HG02884 (cell line): ENCODE data around the gene CCDC60.

Experiments
- ATAC-seq: cut with Tn5 transposase; IDR thresholded peaks from one replicate; pipeline ENCODE4 v1.9.1; 2021; ENCODE audit warnings: mild to moderate bottlenecking, moderate library complexity; ENCODE audit not compliant: unreplicated experiment

The CCDC60 gene

DNA sequence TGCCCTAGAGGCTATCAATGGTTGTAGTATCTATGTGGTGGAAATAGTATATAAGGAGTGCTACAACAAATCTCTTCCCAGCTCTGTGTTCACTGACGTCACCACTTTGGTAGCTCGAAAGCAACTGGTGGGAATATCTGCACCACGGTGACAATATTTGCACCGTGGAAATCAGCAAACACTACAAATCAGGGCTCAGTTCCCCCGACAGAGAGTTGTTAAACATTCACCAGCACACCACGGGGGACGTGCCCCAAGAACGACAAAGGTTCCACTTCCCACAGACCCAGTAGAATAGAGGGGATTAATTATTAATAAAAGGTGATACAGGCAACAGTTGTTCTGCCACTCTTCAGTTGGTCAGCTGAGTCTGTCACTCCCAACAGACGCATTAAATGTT lies 98.4 kb downstream of the CCDC60 start:
- no peak for ATAC-seq

DNA sequence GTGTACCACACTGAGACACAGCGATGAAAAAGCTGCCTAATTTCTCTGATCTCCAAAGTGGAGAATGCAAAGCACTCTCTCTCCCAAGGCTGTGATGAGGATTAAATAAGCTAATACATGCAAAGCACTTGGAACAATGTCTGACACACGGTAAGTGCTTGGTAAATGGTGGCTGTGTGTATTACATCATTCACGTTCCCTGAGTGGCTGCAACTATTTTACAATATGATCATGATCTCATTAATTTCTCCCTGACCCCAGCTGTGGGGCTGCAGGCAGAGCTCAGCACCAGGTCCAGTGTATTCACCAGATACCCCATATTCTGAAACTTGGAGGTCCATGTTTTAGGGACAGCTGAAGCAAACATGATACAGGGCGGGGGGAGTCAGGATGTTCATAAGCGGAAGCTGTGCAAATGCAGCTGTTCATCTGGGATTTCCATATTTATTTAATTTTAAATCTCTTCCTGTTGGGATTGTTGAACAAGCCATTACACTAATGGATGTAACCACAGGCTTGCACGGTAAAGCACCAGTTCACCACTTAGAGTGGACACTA lies 106.4 kb downstream of the CCDC60 start:
- ATAC-seq, result no peak

DNA sequence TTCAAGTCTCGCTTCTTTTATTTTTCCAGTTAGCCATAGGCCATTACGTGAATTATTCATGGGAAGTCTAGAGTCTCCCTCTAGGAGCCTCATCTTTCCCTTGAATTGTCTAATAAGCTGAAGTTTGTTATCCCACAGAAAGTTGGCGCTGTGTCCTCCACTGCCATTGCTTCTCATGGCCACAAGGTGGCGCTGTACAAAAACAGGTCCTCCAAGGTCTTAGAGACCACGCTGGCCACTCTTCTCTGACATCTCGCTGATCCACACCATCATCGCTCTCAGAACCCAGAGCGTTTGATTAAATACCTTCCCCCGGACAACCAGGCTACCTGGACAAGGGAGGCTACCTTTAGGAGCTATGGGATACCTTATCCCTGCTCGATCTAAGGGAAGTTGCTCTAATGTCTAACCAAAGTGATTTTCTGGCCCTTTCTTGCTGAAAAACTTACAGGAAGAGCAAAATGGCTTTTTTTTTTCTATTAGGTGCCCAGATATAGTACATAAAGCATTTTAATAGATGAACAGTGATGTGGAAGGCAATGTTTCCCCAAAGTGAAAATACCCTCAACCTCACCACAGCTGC lies 110.0 kb downstream of the CCDC60 start:
- ATAC-seq, result no peak

DNA sequence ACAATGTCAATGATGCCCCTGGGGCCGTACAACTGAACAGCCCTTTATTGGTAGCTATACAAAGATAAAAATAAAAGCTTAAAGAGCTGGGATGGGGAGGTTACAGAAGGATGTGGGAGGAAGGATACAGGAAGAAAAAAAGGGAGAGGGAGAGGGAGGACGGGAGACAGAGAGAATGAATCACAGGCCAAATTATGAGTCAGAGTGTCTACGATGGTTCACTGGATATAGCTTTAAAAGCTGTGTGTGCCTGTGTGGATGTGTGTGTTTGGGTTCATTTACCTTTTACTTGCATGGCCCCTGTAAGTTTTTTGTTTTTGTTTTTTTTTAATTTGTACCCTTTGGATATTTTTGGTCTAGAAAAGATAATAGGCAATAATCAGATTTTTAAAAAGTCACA lies 111.9 kb downstream of the CCDC60 start:
- ATAC-seq, result no peak

DNA sequence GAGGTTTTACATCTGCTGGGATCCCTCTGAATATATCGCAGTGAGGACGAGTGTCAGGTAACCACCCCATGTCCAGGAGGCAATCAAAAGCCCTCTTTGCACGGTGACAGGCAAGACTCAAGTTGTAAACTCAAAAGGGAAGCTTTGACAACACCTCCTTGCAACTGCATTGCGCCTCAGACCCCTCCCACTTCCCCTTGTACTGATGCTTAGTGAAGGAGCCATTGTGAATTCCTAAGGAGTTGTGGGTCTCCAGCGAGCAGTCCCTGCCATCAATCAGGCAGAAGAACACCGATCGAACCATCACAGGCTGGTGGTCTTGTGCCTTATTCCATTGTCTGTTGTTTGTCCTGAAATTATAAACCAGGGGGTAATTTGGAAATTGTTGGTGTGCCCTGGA lies 112.6 kb downstream of the CCDC60 start:
- no peak for ATAC-seq

DNA sequence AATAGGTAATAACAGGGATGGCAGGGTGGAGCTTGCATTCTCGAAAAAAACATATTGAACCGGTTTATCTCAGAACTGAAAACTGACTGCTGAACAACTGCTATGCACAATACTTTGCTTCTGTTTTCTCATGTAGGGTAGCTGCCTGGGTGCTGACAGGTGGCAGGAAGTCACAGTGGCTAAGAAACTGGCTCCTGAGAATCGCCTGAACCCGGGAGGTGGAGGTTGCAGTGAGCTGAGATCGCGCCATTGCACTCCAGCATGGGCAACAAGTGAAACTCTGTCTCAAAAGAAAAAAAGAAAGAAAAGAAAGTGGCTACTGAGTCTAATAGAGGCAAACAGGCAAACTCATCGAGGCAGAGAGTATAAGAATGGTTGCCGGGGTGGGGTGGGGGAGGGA lies 113.1 kb downstream of the CCDC60 start:
- ATAC-seq, result no peak

DNA sequence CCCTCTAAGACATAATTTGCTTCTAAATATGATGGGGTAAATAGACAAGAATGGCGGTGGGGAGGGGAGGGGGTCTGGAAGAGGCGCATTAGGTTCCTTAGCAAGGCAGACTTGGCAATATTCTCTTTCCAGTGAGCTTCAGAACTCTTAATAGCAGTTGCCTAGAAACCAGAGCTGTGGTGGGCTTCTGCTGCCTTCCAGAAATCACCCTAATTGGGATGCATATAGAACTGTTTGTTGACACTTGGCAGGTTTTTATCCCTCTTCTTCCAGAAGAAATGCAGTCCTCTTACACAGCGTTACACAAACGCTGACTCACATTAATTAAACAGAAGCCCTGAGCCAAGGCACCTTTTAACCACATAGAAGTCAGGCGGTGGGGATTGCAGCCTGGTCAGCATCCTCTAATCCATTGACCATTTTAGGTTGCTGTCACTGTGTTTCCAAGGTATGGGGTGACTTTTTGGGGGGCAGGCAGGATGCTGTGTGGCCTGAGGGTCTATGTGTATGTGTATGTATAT lies 114.1 kb downstream of the CCDC60 start:
- ATAC-seq, result no peak

DNA sequence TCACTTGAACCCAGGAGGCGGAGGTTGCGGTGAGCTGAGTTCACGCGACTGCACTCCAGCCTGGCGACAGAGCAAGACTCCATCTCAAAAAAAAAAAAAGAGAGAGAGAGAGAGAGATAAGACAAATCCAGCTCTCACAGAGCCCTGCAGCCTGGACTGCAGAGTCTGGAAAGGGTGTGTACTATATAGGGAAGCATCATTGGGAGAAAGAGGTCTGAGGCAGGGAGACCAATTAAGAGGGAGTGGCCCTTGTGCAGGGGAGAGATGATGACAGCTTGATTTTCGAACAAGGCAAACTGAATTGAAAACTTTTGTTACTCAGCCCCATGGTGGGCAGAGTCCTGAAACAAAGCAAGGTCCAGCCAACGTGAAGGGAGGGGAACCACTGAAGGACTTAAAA lies 116.2 kb downstream of the CCDC60 start:
- ATAC-seq, result no peak

DNA sequence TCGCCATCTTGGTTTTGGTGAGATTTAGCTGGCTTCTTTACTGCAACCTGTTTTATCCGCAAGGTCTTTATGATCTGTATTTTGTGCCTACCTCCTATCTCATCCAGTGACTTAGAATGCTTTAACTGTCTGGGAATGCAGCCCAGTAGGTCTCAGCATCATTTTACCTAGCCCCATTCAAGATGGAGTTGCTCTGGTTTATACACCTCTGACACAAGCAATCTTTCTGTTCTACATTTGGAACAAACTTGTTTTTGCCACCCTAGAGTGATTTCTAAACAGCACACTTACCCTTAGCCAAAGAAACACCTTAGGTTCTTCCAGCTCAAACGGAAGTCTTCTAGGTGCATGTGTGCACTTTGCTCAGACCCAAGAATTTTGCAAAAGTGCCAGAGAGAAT lies 122.3 kb downstream of the CCDC60 start:
- ATAC-seq, result no peak

DNA sequence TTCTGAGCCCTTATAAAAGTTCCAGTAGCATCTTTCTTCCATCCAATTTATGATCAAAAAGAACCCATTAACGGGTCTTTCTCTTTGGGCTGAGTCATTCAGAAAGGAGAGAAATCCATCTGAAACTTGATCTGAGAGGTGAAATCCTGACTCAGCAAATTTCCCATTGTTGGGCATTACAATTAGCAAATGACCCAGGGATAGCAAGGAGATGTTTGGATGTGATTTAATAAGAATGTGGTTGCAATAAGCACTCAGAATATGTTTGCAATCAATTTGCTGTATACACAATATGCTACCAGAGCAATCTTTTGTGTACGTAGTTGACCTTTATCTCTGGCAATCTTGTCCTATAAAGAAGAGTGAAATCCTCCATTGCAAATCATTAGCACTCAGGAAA lies 122.7 kb downstream of the CCDC60 start:
- no peak for ATAC-seq

DNA sequence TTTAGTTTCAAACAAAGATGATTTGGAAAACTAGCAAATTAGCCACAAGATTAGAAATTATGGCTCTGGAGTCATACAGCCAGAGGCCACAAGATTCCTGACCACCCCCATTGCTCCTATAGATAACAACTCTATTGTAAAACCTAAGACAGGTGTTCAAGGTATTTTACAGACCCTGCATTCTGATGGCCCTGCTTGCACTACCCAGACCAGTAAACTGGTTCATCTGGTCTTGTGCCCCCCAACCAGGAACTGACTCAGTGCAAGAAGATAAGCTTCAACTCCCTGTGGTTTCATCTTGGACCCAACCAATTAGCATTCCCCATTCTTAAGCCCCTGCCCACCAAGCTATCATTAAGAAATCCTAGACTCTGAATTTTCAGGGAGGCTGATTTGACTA lies 125.0 kb downstream of the CCDC60 start:
- no peak for ATAC-seq

DNA sequence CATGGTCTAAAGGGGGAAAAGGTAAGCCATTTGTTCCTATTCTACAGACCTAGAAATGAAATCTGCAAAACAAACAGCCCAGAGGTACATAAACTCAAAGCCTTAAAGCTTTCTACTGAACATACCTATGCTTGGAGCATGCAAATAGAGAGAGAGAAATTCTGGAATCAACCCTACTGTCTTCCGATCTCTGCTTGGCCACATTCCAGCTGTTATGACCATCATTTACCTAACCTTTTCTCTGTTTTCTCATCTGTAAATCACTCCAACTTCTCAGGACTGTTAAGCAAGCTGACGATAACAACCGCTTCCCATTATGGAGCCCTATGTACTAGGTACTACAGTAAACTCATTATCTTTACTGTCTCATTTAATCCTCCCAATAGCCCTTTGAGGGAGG lies 126.3 kb downstream of the CCDC60 start:
- ATAC-seq, result no peak

DNA sequence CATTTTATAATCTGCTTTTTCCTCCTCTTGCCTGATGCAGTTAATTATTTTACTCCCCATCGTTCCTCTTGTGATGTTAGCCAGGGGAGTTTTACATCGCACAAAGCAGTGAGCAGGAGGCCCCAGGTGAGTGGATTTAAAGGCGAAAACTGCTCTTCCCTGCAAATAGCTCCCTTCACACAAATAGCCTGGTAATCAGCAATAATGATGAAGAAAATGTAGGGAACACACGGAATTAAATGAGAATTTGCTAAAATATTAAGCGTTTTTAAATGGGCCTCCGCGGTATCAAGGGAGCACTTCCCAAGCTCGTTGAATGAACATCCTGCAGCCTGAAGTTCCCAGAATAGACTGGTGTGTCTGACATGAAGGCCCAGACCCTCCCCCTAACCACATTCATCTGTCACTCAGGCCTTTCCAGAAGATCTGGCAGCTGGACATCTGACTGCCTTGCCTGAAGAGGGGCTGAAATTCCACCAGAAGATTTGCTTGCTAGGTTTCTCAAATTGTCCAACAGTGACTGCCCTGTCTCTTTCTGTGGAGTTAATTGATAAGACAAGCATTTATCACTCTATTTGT lies 127.2 kb downstream of the CCDC60 start:
- ATAC-seq, result no peak

DNA sequence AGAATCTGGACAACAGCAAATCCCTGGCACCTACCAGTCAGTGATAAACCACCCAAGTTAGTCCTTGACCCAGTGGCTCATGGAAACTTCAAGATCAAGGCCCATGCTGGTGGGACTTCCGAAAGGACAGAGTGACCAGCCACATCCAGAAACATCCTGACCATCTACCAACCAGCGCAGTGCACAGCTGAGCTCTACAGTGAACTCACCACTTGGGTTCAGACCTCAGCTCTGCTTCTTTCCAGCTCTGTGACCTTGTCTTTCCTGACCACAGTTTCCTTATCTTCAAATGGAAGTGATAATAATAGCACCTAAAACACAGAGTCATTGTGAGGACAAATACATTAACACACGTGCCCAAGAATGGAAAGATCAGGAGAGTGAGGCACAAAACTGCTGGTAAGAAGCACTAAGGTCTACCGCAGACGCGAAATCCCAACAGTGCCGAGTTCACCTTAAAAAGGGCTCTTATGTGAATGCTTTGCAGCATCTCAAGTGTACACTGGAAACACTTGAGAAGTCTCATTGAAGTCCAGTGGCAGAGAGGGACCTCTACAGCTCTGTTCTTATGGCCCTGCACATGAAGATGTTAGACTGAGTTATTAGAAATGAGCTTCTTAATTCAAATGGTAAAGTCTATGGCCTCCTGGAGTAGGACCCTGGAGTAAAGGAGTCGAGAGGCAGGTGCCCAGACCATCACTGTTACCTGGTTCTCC lies 128.8 kb downstream of the CCDC60 start:
- ATAC-seq, result no peak

DNA sequence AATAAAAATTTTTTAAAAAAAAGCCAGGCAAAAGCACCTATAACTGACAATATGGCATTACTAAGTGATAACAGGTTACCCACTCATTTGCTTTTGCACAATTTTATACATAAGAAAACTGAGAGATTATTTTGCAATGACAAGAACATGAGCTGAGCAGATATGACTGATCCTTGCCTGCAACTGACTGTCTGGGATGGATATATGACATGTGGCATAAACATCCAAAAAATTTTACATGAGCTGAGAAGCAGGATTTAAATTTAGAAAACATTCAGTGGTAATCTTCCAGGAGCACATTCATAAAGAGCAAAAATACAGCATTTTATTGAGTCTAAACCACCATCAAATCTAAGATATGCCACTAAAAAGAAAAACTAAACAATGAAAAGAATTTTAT lies 133.8 kb downstream of the CCDC60 start:
- ATAC-seq, result no peak

DNA sequence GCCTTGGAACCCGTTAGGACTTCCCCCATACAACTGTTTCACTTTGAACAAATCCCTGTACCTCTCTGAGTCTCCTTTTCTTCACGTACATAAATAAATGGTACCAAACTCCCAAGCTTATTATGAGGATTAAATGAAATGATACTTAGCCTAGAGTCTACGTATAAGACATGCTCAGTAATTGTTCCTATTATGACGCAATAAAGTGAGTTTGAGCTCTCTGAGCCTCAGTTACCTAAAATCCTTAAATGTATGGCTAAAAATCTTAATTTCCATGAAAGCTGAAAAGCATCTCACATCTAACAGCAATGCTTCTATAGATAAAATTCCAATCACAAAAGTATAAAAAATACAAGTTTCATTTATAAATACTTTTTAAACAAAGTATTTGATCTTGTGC lies 141.1 kb downstream of the CCDC60 start:
- no peak for ATAC-seq

DNA sequence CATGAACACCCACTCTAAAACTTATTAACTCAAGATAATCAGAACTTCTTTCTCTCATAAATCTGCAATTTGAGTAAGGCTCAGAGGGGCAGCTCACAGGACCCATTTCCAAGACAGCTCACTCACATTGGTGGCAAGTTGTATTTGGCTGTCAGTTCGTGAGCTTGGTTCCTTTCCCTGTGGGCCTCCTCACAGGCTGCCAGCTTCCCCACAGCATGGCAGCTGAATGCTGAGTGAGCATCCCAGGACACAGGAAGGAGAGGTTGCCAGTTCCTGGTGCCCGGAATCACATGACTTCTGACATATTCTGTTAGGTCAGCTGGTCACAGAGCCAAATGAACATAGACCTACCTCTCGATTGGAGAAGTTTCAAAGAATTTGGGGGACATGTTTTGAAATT lies 142.4 kb downstream of the CCDC60 start:
- ATAC-seq, result no peak

DNA sequence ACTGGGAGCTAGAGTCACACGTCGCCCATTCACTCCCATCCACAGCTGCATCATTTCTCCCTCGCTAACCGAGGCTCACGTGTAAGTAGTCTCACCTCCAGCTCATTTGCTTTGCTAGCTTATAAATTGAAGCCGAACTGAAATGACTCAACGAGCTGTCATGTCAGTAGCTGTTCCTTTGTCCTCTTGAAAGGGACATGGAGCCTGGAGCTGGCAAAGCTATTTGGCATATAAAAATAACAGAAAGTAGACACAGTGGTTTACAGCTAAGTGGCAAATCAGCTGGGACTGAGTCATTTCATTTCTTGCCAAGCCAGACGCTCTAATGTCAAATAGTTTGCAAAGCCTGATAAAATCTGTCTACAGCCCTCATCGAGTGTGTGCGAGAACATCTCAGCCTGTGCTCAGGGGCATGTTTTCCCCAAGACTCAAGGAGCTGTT lies 144.6 kb downstream of the CCDC60 start:
- ATAC-seq, result no peak

DNA sequence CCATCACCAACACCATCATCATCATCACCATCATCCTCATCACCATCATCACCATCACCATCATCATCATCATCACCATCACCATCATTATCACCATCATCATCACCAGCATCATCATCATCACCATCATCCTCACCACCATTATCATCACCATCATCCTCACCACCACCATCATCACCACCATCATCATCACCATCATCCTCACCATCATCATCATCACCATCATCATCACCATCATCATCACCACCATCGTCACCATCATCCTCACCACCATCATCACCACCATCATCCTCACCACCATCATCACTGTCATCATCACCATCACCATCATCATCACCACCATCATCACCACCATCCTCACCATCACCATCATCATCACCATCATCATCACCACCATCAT lies 146.0 kb downstream of the CCDC60 start:
- ATAC-seq, result no peak

DNA sequence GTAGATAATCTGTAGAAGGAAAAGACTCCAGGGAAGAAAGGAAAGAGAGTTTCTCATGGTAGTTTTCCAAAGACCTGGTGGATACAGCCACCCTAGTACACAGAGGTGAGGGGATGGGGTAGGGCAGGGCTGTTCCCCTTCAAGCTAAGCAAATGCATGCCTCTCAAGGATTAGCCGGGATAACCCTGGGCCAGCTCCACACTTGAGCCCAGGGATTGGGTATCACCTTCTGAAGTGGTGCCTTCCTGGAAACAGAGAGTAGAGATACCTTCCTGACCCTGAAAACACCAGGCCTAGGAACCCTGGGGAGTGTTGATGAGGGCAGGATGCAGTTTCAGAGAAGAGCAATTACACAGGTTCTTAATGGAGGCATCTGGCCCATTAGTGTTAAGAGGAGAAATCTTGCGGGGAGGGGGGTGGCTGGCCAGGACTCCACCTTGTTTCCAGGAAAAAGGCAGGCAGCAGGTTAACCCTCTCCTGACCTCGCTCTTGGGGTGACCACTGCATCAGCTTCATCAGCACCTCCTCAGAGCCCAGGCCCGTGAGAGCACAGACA lies 152.1 kb downstream of the CCDC60 start:
- ATAC-seq, result no peak

DNA sequence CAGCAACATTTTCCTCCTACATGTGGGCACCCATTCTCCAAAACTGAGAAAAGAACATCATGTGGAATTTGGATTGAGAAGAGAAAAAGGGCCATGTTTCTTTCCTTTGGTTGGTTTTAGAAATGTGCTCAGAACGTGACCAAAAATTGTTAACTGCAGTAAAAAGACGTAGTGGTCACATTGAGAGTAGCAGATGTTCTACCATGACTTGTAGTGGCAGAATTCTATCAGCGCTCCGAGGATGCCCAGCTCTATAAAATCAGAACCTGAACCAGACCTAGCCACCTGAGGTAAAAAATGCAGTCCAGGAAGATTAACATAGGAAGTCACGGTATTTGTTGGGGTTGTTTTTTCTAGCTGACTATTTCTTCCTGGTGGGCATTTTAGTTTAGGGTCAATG lies 157.3 kb downstream of the CCDC60 start:
- ATAC-seq, result no peak

DNA sequence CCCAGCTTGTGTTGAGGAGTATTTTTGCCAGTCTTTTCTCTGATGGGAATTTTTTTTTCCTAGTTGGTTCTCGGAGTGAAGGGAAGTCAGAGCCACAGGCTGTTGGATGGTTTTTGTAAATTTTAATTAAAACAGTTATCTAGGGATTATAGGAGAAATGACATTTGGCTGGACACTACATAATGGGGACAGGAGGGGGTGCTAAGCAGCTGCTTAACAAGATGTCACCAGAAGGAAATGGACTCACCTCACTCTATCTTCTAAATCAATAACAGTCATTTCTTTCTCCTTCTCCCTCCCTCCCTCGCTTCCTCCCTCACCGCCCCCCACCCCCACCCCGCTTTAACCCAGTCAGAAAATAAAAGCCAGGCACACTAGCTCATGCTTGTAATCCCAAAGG lies 165.7 kb downstream of the CCDC60 start:
- ATAC-seq, result no peak
